Pancreas (tissue), 10 donors: ENCODE measurements around the gene AGK. TPM values are rescaled to one million over a fixed set of nuclear protein-coding genes. Genes with fewer than 3 reads are reported as not detected.
A peak's percentile ranks its signal among the peaks of the same experiment; 100 is the strongest.

Experiments
- ATAC-seq, 4 donors: fragments of 200-7000 bp; cut with Tn5 transposase; one replicate each; pipeline versions ENCODE4 v1.8.0 to v1.9.1; 2020; ENCODE audit warnings: mild to moderate bottlenecking in 4 of 4, moderate library complexity in 4 of 4
- DNase-seq, 6 donors: peaks; one replicate each; pipeline ENCODE4 v3.0.0-alpha.2; 2020
- FAIRE-seq: peaks from 2 replicates; lab custom pipeline; 2012; peaks lifted over from hg19 to GRCh38; lab: Jason Lieb, UNC
- H3K27ac ChIP-seq, 4 donors: fragments of 200-600 bp; sonication (generic); 1 replicate in 3 of 4; 2 replicates in 1 of 4; pipeline versions ENCODE4 v1.5.0 to v1.8.0; 2020
- H3K27me3 ChIP-seq, 4 donors: fragments of 200-600 bp; one replicate each; pipeline ENCODE4 v1.8.0; 2021
- H3K36me3 ChIP-seq, 3 donors: fragments of 200-600 bp; sonication (generic) in 1 of 3; one replicate each; pipeline versions ENCODE4 v1.5.0 to v1.8.0; 2020 to 2021
- H3K4me1 ChIP-seq, 3 donors: fragments of 200-600 bp; one replicate each; pipeline ENCODE4 v1.8.0; 2021
- H3K4me3 ChIP-seq, 4 donors: fragments of 200-600 bp; sonication (generic) in 2 of 4; one replicate each; pipeline versions ENCODE4 v1.5.0 to v1.8.0; 2020 to 2021
- H3K9me3 ChIP-seq, 4 donors: fragments of 200-600 bp; one replicate each; pipeline ENCODE4 v1.8.0; 2021
- CTCF ChIP-seq, 4 donors: fragments of 200-600 bp; sonication (generic) in 3 of 4; IDR thresholded peaks; one replicate each; pipeline versions ENCODE4 v1.5.0 to v1.8.0; 2021; ENCODE audit warnings: antibody characterized with exemption in 4 of 4
- WGBS, 2 donors: extraction: QIAGEN DNeasy Blood & Tissue Kit; methylation state at CpG; one replicate each; pipeline ENCODE4 v1.1.7; 2013; 5-methylcytosine and 5-hydroxymethylcytosine counted together
- intact Hi-C, 3 donors: fragments of 100-400 bp; cut with DNase I; formaldehyde crosslinking; loops; one replicate each; pipeline versions ENCODE4 v1.11.1 to v1.14.2; 2022
- polyA plus RNA-seq, 2 donors: library from polyadenylated mRNA; stranded (reverse); fragments of 200-250 nt; gene quantifications; one replicate each; pipeline ENCODE4 v1.2.3, GENCODE V29; 2013
- total RNA-seq, 6 donors: library from RNA; stranded (reverse); fragmentation: NEBNext Ultra II Directional in 4 of 6; extraction: Animal tissue kit (Norgen Biotek cat#: 25700) in 4 of 6; gene quantifications; one replicate each; pipeline versions ENCODE4 v1.2.1 to v1.2.4, GENCODE V29; 2021 to 2023
- donor health status: healthy with polysubstance abuse.
- donor health status: DM: no; HTN: no; CAD: no; lungs with moderate emphysema.
- donor health status: DM: no; HTN: no; CAD: no.
- donor health status: control.
- donor health status: control.
- donor health status: Bipolar disorder and iron deficiency.
- donor health status: DM: yes; HTN: yes; CAD: no.
- donor health status: DM: no; HTN: no; CAD: no.
- donor health status: DM: no; HTN: no; CAD: no.
- donor health status: DM: yes; HTN: yes; CAD: no.

Gene AGK
- total and polyA plus RNA-seq, 8 donors, result 5.6 to 13.6 (median 10.0) TPM

- no peaks in the 10 kb centered on the region for H3K9me3 ChIP-seq
- peaks cover 0 to 9% (median 0%) of the 10 kb centered on the region in 3 donors for H3K4me1 ChIP-seq
- intact Hi-C loops, result no loop called here
- H3K4me3 ChIP-seq, result no peak overlapping the region
- peak; percentile 63 to 84 (median 75) for ATAC-seq
- 26 to 46% methylated on average over 6 of the region's 6 CpGs for WGBS, 2 donors
- FAIRE-seq, result no peak
- TF ChIP-seq CTCF (IDR thresholded peaks at IDR 0.05), result no peak
- H3K36me3 ChIP-seq, result peaks cover 0 to 13% (median 6%) of the 10 kb centered on the region in 3 donors
- no peaks in the 10 kb centered on the region for H3K27me3 ChIP-seq
- peak overlapping the region in 1 of 4 donors; percentile 60 for H3K27ac ChIP-seq
- DNase-seq, result no peak
Observed at GRCh38 chr7:141664450-141664849, 113.2 kb downstream of the AGK start.

GRCh38 chr7:141665208-141666035, 114.2 kb downstream of the AGK start:
- Histone ChIP-seq H3K4me3 (no peak overlapping the region), H3K27ac (no peak overlapping the region), H3K36me3 (peaks cover 0 to 13% (median 6%) of the 10 kb centered on the region in 3 donors), H3K9me3 (no peaks in the 10 kb centered on the region), H3K27me3 (no peaks in the 10 kb centered on the region), H3K4me1 (peaks cover 0 to 9% (median 0%) of the 10 kb centered on the region in 3 donors)
- ATAC-seq (no peak), FAIRE-seq (no peak), DNase-seq (no peak)
- 92 to 94% methylated on average over 18 of the region's 18 CpGs for WGBS, 2 donors
- no peak for TF ChIP-seq CTCF (IDR thresholded peaks at IDR 0.05)
- intact Hi-C loops, result no loop called here

GRCh38 chr7:141666071-141666470, 114.9 kb downstream of the AGK start:
- H3K4me1 ChIP-seq, result peaks cover 0 to 9% (median 0%) of the 10 kb centered on the region in 3 donors
- ATAC-seq, result no peak
- TF ChIP-seq CTCF (IDR thresholded peaks at IDR 0.05), result no peak
- H3K9me3 ChIP-seq, result no peaks in the 10 kb centered on the region
- intact Hi-C loops, result no loop called here
- peaks cover 0 to 13% (median 6%) of the 10 kb centered on the region in 3 donors for H3K36me3 ChIP-seq
- H3K4me3 ChIP-seq, result no peak overlapping the region
- no peaks in the 10 kb centered on the region for H3K27me3 ChIP-seq
- no peak for DNase-seq
- no peak overlapping the region for H3K27ac ChIP-seq
- 92 to 94% methylated on average over 4 of the region's 4 CpGs for WGBS, 2 donors
- FAIRE-seq, result no peak

- Histone ChIP-seq H3K27ac (no peak overlapping the region), H3K4me3 (no peak overlapping the region), H3K36me3 (peaks cover 0 to 6% (median 0%) of the 10 kb centered on the region in 3 donors), H3K9me3 (no peaks in the 10 kb centered on the region), H3K4me1 (no peaks in the 10 kb centered on the region), H3K27me3 (no peaks in the 10 kb centered on the region)
- ATAC-seq (no peak), DNase-seq (no peak), FAIRE-seq (no peak)
- intact Hi-C loops, result no loop called here
- 90 to 94% methylated on average over 2 of the region's 2 CpGs for WGBS, 2 donors
- no peak for TF ChIP-seq CTCF (IDR thresholded peaks at IDR 0.05)
Observed at GRCh38 chr7:141668853-141669252, 117.6 kb downstream of the AGK start.
